Cardiac septum (tissue), 1 donor: ENCODE measurements around the gene KRTAP10-6. TPM values are rescaled to one million over a fixed set of nuclear protein-coding genes. Genes with fewer than 3 reads are reported as not detected.
"Not testable (repeated sequence)": the region's sequence is repeated elsewhere in the genome, so short reads cannot be mapped to it uniquely, and the experiment has no call there.

Source experiments
- DNase-seq: peaks from one replicate; pipeline ENCODE4 v3.0.0-alpha.2; 2020; ENCODE audit warnings: low spot score
- intact Hi-C: fragments of 100-400 bp; cut with DNase I; formaldehyde crosslinking; loops from one replicate; pipeline ENCODE4 v1.14.0; 2022
- total RNA-seq: library from RNA; stranded (reverse); fragmentation: NEBNext Ultra II Directional; extraction: Animal tissue kit (Norgen Biotek cat#: 25700); gene quantifications from one replicate; pipeline ENCODE4 v1.2.1, GENCODE V29; 2021
- donor health status: DM: no; HTN: no; CAD: no.

KRTAP10-6 gene
- total RNA-seq, 1 donor from 2014 or later: not detected

DNA sequence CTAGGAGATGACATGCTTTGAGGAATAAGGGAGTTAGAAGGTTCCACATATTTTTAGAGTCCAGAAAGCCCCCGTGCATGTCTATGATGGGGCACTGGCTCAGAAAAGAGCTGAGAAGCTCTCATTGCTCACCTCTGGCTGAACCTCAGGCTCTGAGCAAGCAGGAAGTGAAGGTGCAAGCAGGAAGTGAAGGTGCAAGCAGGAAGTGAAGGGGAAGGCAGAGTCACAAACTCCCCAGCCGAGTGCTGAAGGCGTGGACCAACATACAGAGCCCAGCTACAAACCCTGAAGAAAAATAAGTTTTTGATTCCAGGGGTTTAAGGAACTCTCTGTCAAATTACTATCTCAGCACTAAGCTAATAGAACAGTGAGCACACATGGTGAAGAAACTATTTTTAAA, 26.6 kb upstream of the KRTAP10-6 start:
- DNase-seq: no peak
- intact Hi-C loops: no loop called here

DNA sequence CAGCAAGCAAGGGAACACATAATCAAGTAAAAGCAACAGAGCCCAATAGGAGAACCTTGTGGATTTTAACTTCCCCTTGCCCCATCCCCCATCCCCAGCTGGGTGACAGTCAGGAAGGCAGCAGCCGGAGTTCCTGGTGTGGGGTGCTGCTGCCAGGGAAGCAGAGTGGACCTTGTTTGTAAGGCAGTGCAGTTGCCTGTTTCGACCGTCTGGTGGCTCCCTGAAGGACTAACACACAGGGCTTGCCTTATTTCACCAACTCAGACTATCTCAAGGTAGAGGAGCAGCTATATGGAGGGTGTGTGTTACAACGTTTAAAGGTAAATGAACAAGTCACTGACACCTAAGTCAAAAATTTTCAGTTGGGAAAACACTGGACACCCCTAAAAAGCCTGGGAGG, 26.2 kb upstream of the KRTAP10-6 start:
- intact Hi-C loops: no loop called here
- DNase-seq: no peak

GRCh38 chr21:44617071-44617501, 24.8 kb upstream of the KRTAP10-6 start:
- DNase-seq: no peak
- intact Hi-C loops: no loop called here

GRCh38 chr21:44616591-44616926, 24.3 kb upstream of the KRTAP10-6 start:
- intact Hi-C loops: no loop called here
- no peak for DNase-seq

GRCh38 chr21:44615911-44616590, 23.7 kb upstream of the KRTAP10-6 start:
- intact Hi-C loops: no loop called here

GRCh38 chr21:44615466-44615865, 23.2 kb upstream of the KRTAP10-6 start:
- intact Hi-C loops: no loop called here
- DNase-seq: no peak

More at GRCh38 chr21:44615911-44616590, 23.7 kb upstream of the KRTAP10-6 start:
- no peak for DNase-seq

DNA sequence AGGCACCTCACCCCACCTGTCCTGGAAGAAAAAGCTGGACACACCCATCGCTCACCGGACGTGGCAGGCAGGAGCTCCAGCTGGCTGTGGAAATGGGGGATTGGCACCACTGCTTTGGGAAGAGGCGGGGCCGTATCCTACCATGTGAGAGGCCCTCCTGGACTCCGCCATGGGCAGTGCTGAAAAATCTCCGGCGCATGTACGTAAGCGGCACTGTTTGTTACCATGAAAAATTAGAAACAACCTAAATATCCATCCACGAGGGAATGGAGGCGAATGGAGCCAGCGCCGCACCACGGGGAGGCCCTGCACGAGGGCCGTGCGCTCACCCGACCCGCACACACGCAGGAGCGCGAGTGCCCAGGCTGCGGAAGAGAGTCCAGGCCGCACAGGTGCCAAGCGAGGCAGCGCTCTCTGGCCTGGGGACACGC, 22.7 kb upstream of the KRTAP10-6 start:
- intact Hi-C loops: no loop called here
- DNase-seq: no peak

DNA sequence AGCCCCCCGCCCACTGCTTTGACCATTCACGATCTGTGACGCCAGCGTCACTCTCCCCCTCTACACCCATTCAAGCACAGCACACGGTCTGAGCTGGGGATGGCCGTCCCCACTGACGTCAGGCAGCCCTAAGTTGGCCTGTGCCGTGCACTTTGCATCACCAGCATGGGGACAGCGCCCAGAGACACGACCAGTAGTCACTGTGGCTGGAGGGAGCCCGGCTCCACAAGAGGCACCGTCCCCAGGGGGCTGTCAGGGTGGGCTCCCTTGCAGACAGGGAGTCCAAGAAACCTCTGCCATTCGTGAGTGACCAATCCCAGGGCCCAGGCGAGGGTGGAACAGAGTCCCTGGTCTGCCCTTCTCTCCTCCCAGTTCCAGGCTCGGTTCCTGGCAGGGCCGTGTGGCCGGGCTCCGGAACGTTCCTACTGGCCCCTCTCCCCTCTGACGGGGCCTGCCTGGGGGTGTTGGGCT, 21.9 kb upstream of the KRTAP10-6 start:
- intact Hi-C loops: no loop called here
- peak; percentile 51 for DNase-seq

- intact Hi-C loops: no loop called here
- no peak for DNase-seq
Observed at GRCh38 chr21:44613386-44614155, 21.3 kb upstream of the KRTAP10-6 start.

- intact Hi-C loops: no loop called here
- DNase-seq: no peak
Observed at GRCh38 chr21:44612669-44613229, 20.4 kb upstream of the KRTAP10-6 start.

DNA sequence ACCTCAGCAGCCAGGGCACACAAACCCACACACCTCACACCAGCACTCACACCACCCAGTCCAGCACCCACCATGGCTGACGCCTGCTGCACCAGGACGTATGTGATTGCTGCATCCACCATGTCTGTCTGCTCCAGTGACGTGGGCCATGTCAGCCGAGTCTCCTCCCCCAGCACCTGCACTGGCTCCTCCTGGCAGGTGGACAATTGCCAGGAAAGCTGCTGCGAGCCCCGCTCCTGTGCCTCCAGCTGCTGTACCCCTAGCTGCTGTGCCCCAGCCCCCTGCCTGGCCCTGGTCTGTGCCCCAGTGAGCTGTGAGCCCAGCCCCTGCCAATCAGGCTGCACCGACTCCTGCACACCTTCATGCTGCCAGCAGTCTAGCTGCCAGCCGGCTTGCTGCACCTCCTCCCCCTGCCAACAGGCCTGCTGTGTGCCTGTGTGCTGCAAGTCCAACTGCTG, 19.8 kb upstream of the KRTAP10-6 start, which contains the start of gene KRTAP10-8:
Gene KRTAP10-8, plus strand, starts transcription at position 51 of the 458 bp plus-strand sequence. Its CDS starts 22 bp downstream, at position 73.
- no peak for DNase-seq
- intact Hi-C loops: no loop called here

DNA sequence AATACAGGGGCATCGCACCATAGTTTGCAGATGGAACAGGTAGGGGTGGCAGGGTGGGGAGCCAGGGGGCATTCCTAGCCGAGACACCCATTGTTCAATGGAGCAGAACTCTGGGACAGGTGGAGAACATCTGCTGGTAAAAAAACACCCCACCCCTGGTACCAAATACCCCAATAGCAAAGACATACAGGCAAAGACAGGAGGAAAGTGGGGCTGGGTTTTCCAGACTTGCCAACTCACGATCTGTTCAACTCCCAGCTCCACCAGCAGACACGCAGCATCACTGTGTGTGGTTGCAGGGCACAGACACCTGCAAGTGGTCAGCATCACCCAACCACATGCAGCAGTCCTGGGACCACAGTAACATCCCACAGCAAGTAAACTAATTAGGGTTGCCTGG, 19.2 kb upstream of the KRTAP10-6 start:
- intact Hi-C loops: no loop called here
- no peak for DNase-seq

DNA sequence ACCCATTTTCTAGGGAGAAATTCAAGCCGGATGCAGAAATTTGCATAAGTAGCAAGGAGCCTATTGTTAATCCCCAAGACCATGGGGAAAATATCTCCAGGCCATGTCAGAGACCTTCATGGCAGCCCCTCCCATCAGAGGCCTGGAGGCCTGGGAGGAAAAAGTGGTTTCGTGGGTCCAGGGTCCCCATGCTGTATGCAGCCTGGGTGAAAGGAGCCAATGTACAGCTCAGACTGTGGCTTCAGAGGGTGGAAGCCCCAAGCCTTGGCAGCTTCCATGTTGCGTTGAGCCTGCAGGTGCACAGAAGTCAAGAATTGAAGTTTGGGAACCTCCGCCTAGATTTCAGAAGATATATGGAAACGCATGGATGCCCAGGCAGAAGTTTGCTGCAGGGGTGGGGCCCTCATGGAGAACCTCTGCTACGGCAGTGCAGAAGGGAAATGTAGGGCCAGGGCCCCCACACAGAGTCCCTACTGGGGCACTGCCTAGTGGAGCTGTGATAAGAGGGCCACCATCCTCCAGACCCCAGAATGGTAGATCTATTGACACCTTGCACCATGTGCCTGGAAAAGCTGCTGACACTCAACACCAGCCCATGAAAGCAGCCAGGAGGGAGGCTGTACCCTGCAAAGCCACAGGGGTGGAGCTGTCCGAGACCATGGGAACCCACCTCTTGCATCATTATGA, 18.0 kb upstream of the KRTAP10-6 start:
- intact Hi-C loops, DNase-seq: not testable (repeated sequence)

DNA sequence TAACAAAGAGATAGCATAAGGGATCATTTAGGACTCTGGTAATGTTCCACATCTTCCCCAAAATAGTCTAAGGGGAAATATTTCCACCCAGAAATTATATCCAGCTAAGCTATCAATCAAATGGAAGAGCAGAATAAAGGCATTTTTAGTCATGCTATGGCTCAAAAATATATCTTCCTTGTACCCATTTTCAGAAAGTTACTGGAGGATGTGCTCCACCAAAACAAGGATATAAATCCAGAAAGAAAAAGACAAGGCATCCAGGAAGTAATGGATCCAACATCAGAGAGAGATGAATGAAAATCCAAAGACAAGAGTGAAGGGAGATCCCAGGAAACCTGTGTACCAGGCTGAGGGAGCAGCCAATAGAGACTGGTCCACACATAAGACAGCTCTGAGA, 16.9 kb upstream of the KRTAP10-6 start:
- DNase-seq: no peak
- intact Hi-C loops: no loop called here

GRCh38 chr21:44606495-44606894, 14.2 kb upstream of the KRTAP10-6 start:
- intact Hi-C loops: no loop called here

GRCh38 chr21:44603911-44604310, 11.6 kb upstream of the KRTAP10-6 start:
- intact Hi-C loops: no loop called here
- DNase-seq: no peak

More at GRCh38 chr21:44606495-44606894, 14.2 kb upstream of the KRTAP10-6 start:
- DNase-seq: no peak

- no peak for DNase-seq
- intact Hi-C loops: no loop called here
Observed at GRCh38 chr21:44603109-44603875, 11.0 kb upstream of the KRTAP10-6 start.

DNA sequence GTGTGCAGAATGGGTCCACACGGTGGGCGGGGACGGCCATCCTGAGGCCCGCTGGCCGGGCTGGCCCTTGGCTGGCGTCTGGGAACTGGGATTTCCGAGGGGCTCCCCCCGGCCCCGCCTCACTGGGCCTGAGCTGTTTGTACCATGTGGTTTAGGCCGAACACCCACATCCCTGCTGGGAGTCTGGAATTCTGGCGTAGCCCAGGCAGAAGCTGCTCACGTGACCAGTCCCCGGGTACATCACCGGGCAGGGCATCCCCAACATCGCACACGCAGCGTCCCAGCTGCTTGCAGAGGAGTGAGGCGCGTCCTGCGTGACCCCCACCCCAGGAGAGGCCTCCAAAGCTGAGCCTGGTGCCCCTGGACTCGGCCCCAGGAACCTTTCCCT, 10.2 kb upstream of the KRTAP10-6 start:
- DNase-seq: no peak
- intact Hi-C loops: no loop called here
